Measurements from ENCODE around the gene PAK3. TPM values are rescaled to one million over a fixed set of nuclear protein-coding genes. Genes with fewer than 3 reads are reported as not detected.

PAK3 gene
- total RNA-seq, 1 donor from 2014 or later: 13.7 TPM

GRCh38 chrX:111216293-111216801, 120.4 kb downstream of the PAK3 start:
- FAIRE-seq: peak; percentile 92

GRCh38 chrX:111244235-111244750, 148.3 kb downstream of the PAK3 start:
- Histone ChIP-seq H3K27me3 (ENCODE audit: insufficient read depth, low read length) (no peaks in the 10 kb centered on the region), H3K9me3 (ENCODE audit: insufficient read depth, low read depth, low read length) (no peaks in the 10 kb centered on the region), H3K4me1 (ENCODE audit: insufficient read depth, low read length) (no peaks in the 10 kb centered on the region), H3K4me3 (ENCODE audit: insufficient read depth, low read depth, low read length) (no peak overlapping the region), H4K20me1 (ENCODE audit: insufficient read depth, low read length) (no peaks in the 10 kb centered on the region), H3K36me3 (ENCODE audit: insufficient read depth, low read length) (no peaks in the 10 kb centered on the region), H2AFZ (ENCODE audit: low read depth, low read length) (no peak overlapping the region), H3K79me2 (ENCODE audit: insufficient read depth, low read length) (no peaks in the 10 kb centered on the region), H3K27ac (ENCODE audit: low read depth, low read length) (no peak overlapping the region), H3K9ac (ENCODE audit: low read length) (no peak overlapping the region), H3K4me2 (ENCODE audit: low read length) (no peak overlapping the region)
- FAIRE-seq (peak; percentile 100), DNase-seq (ENCODE audit: low read depth) (no peak)
- no peak for TF ChIP-seq EZH2 (IDR thresholded peaks at IDR 0.05; ENCODE audit: insufficient read depth, low read length)
- peak; percentile 40 for TF ChIP-seq CTCF (IDR thresholded peaks at IDR 0.05; ENCODE audit: insufficient read depth, low read depth, low read length)
- Mint-ChIP-seq H3K4me3 (ENCODE audit: unreplicated experiment) (no peak overlapping the region), H3K27ac (ENCODE audit: unreplicated experiment) (no peak overlapping the region), H3K4me1 (ENCODE audit: low read depth, unreplicated experiment) (no peaks in the 10 kb centered on the region), H3K27me3 (ENCODE audit: low read depth, unreplicated experiment) (no peaks in the 10 kb centered on the region), H3K36me3 (ENCODE audit: low read depth, unreplicated experiment) (no peaks in the 10 kb centered on the region), H3K9me3 (ENCODE audit: unreplicated experiment) (no peaks in the 10 kb centered on the region)

More at GRCh38 chrX:111216293-111216801, 120.4 kb downstream of the PAK3 start:
- H3K4me3 ChIP-seq (ENCODE audit: insufficient read depth, low read depth, low read length): no peak overlapping the region
- no peaks in the 10 kb centered on the region for H4K20me1 ChIP-seq (ENCODE audit: insufficient read depth, low read length)
- H3K79me2 ChIP-seq (ENCODE audit: insufficient read depth, low read length): no peaks in the 10 kb centered on the region
- no peak overlapping the region for H3K27ac Mint-ChIP-seq (ENCODE audit: unreplicated experiment)
- H3K4me3 Mint-ChIP-seq (ENCODE audit: unreplicated experiment): no peak overlapping the region
- H2AFZ ChIP-seq (ENCODE audit: low read depth, low read length): no peak overlapping the region
- DNase-seq (ENCODE audit: low read depth): no peak
- H3K9ac ChIP-seq (ENCODE audit: low read length): no peak overlapping the region
- no peaks in the 10 kb centered on the region for H3K4me1 Mint-ChIP-seq (ENCODE audit: low read depth, unreplicated experiment)
- H3K27me3 ChIP-seq (ENCODE audit: insufficient read depth, low read length): no peaks in the 10 kb centered on the region
- no peaks in the 10 kb centered on the region for H3K36me3 Mint-ChIP-seq (ENCODE audit: low read depth, unreplicated experiment)
- no peak for TF ChIP-seq CTCF (IDR thresholded peaks at IDR 0.05; ENCODE audit: insufficient read depth, low read depth, low read length)
- H3K9me3 ChIP-seq (ENCODE audit: insufficient read depth, low read depth, low read length): no peaks in the 10 kb centered on the region
- H3K27ac ChIP-seq (ENCODE audit: low read depth, low read length): no peak overlapping the region
- no peaks in the 10 kb centered on the region for H3K27me3 Mint-ChIP-seq (ENCODE audit: low read depth, unreplicated experiment)
- H3K36me3 ChIP-seq (ENCODE audit: insufficient read depth, low read length): no peaks in the 10 kb centered on the region
- no peak overlapping the region for H3K4me2 ChIP-seq (ENCODE audit: low read length)
- no peaks in the 10 kb centered on the region for H3K4me1 ChIP-seq (ENCODE audit: insufficient read depth, low read length)
- H3K9me3 Mint-ChIP-seq (ENCODE audit: unreplicated experiment): no peaks in the 10 kb centered on the region

GRCh38 chrX:111254896-111255693, 159.1 kb downstream of the PAK3 start:
- peaks cover 10% of the 10 kb centered on the region for H3K4me1 Mint-ChIP-seq (ENCODE audit: low read depth, unreplicated experiment)
- H3K4me3 Mint-ChIP-seq (ENCODE audit: unreplicated experiment): no peak overlapping the region
- no peaks in the 10 kb centered on the region for H3K36me3 Mint-ChIP-seq (ENCODE audit: low read depth, unreplicated experiment)
- H3K27ac Mint-ChIP-seq (ENCODE audit: unreplicated experiment): peak overlapping the region; percentile 62
- H3K27me3 ChIP-seq (ENCODE audit: insufficient read depth, low read length): no peaks in the 10 kb centered on the region
- no peak overlapping the region for H3K9ac ChIP-seq (ENCODE audit: low read length)
- H2AFZ ChIP-seq (ENCODE audit: low read depth, low read length): no peak overlapping the region
- H4K20me1 ChIP-seq (ENCODE audit: insufficient read depth, low read length): no peaks in the 10 kb centered on the region
- H3K9me3 ChIP-seq (ENCODE audit: insufficient read depth, low read depth, low read length): no peaks in the 10 kb centered on the region
- H3K4me2 ChIP-seq (ENCODE audit: low read length): no peak overlapping the region
- H3K27ac ChIP-seq (ENCODE audit: low read depth, low read length): no peak overlapping the region
- H3K4me3 ChIP-seq (ENCODE audit: insufficient read depth, low read depth, low read length): no peak overlapping the region
- no peaks in the 10 kb centered on the region for H3K9me3 Mint-ChIP-seq (ENCODE audit: unreplicated experiment)
- no peaks in the 10 kb centered on the region for H3K36me3 ChIP-seq (ENCODE audit: insufficient read depth, low read length)
- H3K4me1 ChIP-seq (ENCODE audit: insufficient read depth, low read length): no peaks in the 10 kb centered on the region
- peak; percentile 5 for DNase-seq (ENCODE audit: low read depth)
- no peaks in the 10 kb centered on the region for H3K79me2 ChIP-seq (ENCODE audit: insufficient read depth, low read length)
- no peak for TF ChIP-seq CTCF (IDR thresholded peaks at IDR 0.05; ENCODE audit: insufficient read depth, low read depth, low read length)
- no peak for TF ChIP-seq EZH2 (IDR thresholded peaks at IDR 0.05; ENCODE audit: insufficient read depth, low read length)
- peak; percentile 97 for FAIRE-seq
- no peaks in the 10 kb centered on the region for H3K27me3 Mint-ChIP-seq (ENCODE audit: low read depth, unreplicated experiment)

All from astrocyte (in vitro differentiated cells and primary cell).